Common myeloid progenitor, CD34-positive (primary cell): ENCODE measurements around the gene SLC6A6.

Experiments
- CTCF ChIA-PET: fragments of 350-600 bp; sonication (Branson Sonifier 250); formaldehyde crosslinking; loops from one replicate; lab custom pipeline; 2021; ENCODE audit warnings: antibody characterized with exemption; lab: Charles Lee
- POLR2A ChIA-PET: fragments of 350-600 bp; sonication (Branson Sonifier 250); formaldehyde crosslinking; loops from one replicate; lab custom pipeline; 2021; ENCODE audit warnings: antibody characterized with exemption; lab: Charles Lee
- DNase-seq, 3 donors: peaks; one replicate each; pipeline versions ENCODE4 v3.0.0 to v3.0.0-alpha.2; 2013
- H3K27ac ChIP-seq, 2 experiments: 1 replicate in 1 of 2; 2 replicates in 1 of 2; pipeline ENCODE4 v1.7.0; 2013; ENCODE audit warnings: inconsistent platforms in 2 of 2, low read length in 2 of 2, mild to moderate bottlenecking in 2 of 2, low read depth in 1 of 2, moderate library complexity in 1 of 2; ENCODE audit not compliant: severe bottlenecking in 2 of 2, insufficient read depth in 1 of 2, poor library complexity in 1 of 2
- H3K27me3 ChIP-seq, 5 experiments: replicated peaks in 2 of 5; 1 replicate in 3 of 5; 2 replicates in 2 of 5; pipeline versions ENCODE4 v1.6.1 to v1.7.0; 2013; ENCODE audit warnings: low read length in 4 of 5, mild to moderate bottlenecking in 2 of 5, moderate library complexity in 2 of 5, inconsistent platforms in 1 of 5; ENCODE audit not compliant: insufficient read depth in 5 of 5, control insufficient read depth in 4 of 5
- H3K36me3 ChIP-seq, 4 experiments: 1 replicate in 2 of 4; 2 replicates in 2 of 4; pipeline versions ENCODE4 v1.6.1 to v1.7.0; 2013; ENCODE audit warnings: low read length in 3 of 4, control low read depth in 1 of 4, mild to moderate bottlenecking in 1 of 4; ENCODE audit not compliant: control insufficient read depth in 4 of 4, insufficient read depth in 4 of 4
- H3K4me1 ChIP-seq, 4 experiments: 1 replicate in 3 of 4; 2 replicates in 1 of 4; pipeline versions ENCODE4 v1.6.1 to v1.7.1; 2013; ENCODE audit warnings: low read length in 3 of 4, mild to moderate bottlenecking in 3 of 4, control low read depth in 1 of 4, inconsistent platforms in 1 of 4, moderate library complexity in 1 of 4; ENCODE audit not compliant: control insufficient read depth in 4 of 4, insufficient read depth in 4 of 4; ENCODE audit errors: control extremely low read depth in 1 of 4
- H3K4me3 ChIP-seq, 7 experiments: 1 replicate in 4 of 7; 2 replicates in 3 of 7; pipeline versions ENCODE4 v1.5.1 to v1.7.0; 2013; ENCODE audit warnings: mild to moderate bottlenecking in 7 of 7, low read length in 6 of 7, moderate library complexity in 6 of 7, inconsistent platforms in 2 of 7, low read depth in 2 of 7, control low read depth in 1 of 7; ENCODE audit not compliant: insufficient read depth in 4 of 7, control insufficient read depth in 1 of 7; ENCODE audit errors: extremely low read depth in 1 of 7
- H3K9me3 ChIP-seq, 5 experiments: 1 replicate in 4 of 5; 2 replicates in 1 of 5; pipeline versions ENCODE4 v1.6.1 to v1.7.1; 2013; ENCODE audit warnings: low read length in 4 of 5, mild to moderate bottlenecking in 2 of 5, inconsistent platforms in 1 of 5, low read depth in 1 of 5, moderate library complexity in 1 of 5; ENCODE audit not compliant: control insufficient read depth in 4 of 5, insufficient read depth in 2 of 5; ENCODE audit errors: control extremely low read depth in 1 of 5
- WGBS: methylation state at CpG from one replicate; pipeline ENCODE4 v1.1.5; 2013; ENCODE audit not compliant: insufficient coverage; 5-methylcytosine and 5-hydroxymethylcytosine counted together

The SLC6A6 gene

DNA sequence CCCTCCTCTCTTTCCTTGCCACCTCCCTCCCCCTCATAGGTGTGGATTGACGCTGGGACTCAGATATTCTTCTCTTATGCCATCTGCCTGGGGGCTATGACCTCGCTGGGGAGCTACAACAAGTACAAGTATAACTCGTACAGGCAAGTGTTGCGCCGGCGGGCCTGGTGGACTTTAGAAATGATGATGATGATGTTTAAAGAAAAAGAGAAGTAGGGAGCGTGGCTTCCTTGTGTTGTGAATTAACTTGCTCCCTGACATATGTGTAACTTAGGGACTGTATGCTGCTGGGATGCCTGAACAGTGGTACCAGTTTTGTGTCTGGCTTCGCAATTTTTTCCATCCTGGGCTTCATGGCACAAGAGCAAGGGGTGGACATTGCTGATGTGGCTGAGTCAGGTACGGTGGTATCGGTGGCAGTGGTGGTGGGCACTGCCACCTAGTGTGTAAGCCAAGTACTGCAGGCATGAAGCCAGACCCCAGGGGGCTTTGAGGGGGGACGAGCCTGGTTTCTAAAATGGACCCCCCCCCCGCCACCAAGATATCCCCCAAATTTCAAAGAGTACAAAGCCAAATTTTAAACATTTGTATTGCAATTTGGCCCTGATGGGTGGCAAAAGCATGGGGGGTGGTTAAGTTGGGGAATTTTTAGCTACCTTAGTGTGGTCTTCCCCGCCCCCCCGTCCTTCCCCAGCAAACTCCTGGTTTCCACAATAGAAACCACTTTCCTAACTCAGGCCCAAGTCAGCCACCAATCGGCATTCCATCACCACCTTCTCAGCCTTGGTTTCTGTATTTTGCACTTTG is 65.6 kb downstream of the SLC6A6 start:
- CTCF ChIA-PET = interaction anchor here (0.6 to 4.1 kb wide), 34 partner anchors 8 to 578 kb away, joined by 3 to 51 read pairs (median 4); no protein-coding TSS in a partner anchor
- no peak overlapping the region for H3K4me3 ChIP-seq
- no peaks in the 10 kb centered on the region for H3K27me3 ChIP-seq
- no peaks in the 10 kb centered on the region for H3K4me1 ChIP-seq
- peak; percentile 14 to 49 (median 32) for DNase-seq
- peaks cover 10 to 89% (median 65%) of the 10 kb centered on the region in 4 experiments for H3K36me3 ChIP-seq
- POLR2A ChIA-PET = interaction anchor here (0.7 kb wide), 1 partner anchor 204 kb away, joined by 3 read pairs; no protein-coding TSS in a partner anchor
- WGBS = 69% methylated on average over 10 of the region's 15 CpGs
- H3K27ac ChIP-seq = no peak overlapping the region
- no peaks in the 10 kb centered on the region for H3K9me3 ChIP-seq

DNA sequence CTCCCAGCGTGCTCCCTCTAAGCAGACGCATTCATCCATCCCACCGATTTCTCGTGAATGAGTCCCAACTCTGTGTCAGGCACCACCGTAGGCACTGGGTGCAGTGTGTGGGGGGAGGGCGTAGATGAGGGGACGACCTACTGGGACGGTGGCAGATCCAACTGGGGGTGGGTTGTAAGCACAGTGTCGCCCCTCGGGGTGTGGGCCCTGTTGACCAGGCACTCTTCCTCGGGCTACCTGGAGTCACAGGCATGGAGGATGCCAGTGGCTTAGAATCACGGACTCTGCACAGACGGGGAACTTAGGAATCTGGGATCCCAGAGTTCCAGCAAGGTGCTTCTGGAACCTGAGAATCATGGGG is 66.2 kb downstream of the SLC6A6 start:
- CTCF ChIA-PET = interaction anchor here (0.6 to 4.1 kb wide), 14 partner anchors 13 to 579 kb away, joined by 3 to 51 read pairs (median 4); no protein-coding TSS in a partner anchor
- H3K9me3 ChIP-seq = no peaks in the 10 kb centered on the region
- no peak overlapping the region for H3K4me3 ChIP-seq
- WGBS = 94% methylated on average over 11 of the region's 13 CpGs
- no peaks in the 10 kb centered on the region for H3K4me1 ChIP-seq
- no peak for DNase-seq
- no peaks in the 10 kb centered on the region for H3K27me3 ChIP-seq
- POLR2A ChIA-PET = interaction anchor here (0.7 kb wide), 1 partner anchor 205 kb away, joined by 3 read pairs; no protein-coding TSS in a partner anchor
- H3K36me3 ChIP-seq = peaks cover 10 to 89% (median 66%) of the 10 kb centered on the region in 4 experiments
- no peak overlapping the region for H3K27ac ChIP-seq

GRCh38 chr3:14470461-14470860 is 68.1 kb downstream of the SLC6A6 start:
- ChIA-PET CTCF (interaction anchor here (0.8 to 1.2 kb wide), 3 partner anchors 195 to 267 kb away, joined by 3 to 5 read pairs (median 3); no protein-coding TSS in a partner anchor), POLR2A (no interaction called here)
- no peak overlapping the region for H3K4me3 ChIP-seq
- DNase-seq = no peak
- WGBS = 99% methylated on average over 11 of the region's 12 CpGs
- H3K36me3 ChIP-seq = peaks cover 10 to 89% (median 62%) of the 10 kb centered on the region in 4 experiments
- no peak overlapping the region for H3K27ac ChIP-seq
- no peaks in the 10 kb centered on the region for H3K27me3 ChIP-seq
- no peaks in the 10 kb centered on the region for H3K4me1 ChIP-seq
- H3K9me3 ChIP-seq = no peaks in the 10 kb centered on the region

DNA sequence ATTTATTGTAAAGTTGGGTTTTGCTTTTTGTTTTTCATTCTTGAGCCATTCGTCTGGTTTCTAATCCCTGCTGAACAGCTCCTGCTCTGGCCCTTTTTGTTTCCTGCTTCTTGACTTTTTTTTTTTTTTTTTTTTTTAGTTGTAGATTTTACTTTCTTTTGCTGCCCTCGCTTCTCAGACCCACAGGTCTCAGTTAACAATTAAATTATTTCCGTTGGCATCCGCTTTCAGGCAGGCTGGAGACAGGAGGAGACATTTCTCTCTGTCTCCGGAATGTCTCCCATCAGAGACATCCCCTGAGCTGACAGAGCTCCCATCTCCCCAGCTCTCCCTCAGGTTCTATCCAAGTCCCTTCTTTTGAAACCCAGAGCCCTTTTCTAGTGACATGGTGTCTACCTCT is 68.6 kb downstream of the SLC6A6 start:
- Histone ChIP-seq H3K27me3 (no peaks in the 10 kb centered on the region), H3K27ac (no peak overlapping the region), H3K4me3 (no peak overlapping the region), H3K36me3 (peaks cover 13 to 91% (median 64%) of the 10 kb centered on the region in 4 experiments), H3K9me3 (no peaks in the 10 kb centered on the region), H3K4me1 (no peaks in the 10 kb centered on the region)
- WGBS = 98% methylated on average over 4 of the region's 5 CpGs
- DNase-seq = no peak
- ChIA-PET POLR2A (no interaction called here), CTCF (no interaction called here)

DNA sequence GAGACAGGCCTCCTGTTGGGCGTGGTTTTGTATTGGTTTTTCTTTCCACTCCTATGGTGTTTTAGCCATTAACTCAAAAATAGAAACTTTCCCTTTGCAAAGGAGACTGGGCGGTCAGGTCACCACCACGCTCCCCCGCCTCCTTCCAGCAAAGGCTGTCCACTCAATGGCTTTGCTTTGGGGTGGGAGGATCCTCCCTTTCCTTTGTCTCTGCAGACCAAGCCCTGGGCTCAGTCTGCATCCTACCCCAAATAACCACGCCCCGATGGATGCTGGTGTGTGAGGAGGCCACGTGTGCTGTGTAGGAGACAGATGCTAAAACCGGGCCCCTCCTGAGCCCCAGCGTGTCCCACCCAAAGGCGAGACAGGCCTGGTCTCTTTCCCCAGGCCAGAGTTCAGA is 69.3 kb downstream of the SLC6A6 start:
- H3K9me3 ChIP-seq = no peaks in the 10 kb centered on the region
- no peak overlapping the region for H3K27ac ChIP-seq
- ChIA-PET CTCF (interaction anchor here (1.5 kb wide), 1 partner anchor 268 kb away, joined by 7 read pairs; no protein-coding TSS in a partner anchor), POLR2A (no interaction called here)
- no peak for DNase-seq
- no peak overlapping the region for H3K4me3 ChIP-seq
- 93% methylated on average over 5 of the region's 10 CpGs for WGBS
- H3K27me3 ChIP-seq = no peaks in the 10 kb centered on the region
- H3K36me3 ChIP-seq = peaks cover 14 to 92% (median 63%) of the 10 kb centered on the region in 4 experiments
- H3K4me1 ChIP-seq = no peaks in the 10 kb centered on the region

DNA sequence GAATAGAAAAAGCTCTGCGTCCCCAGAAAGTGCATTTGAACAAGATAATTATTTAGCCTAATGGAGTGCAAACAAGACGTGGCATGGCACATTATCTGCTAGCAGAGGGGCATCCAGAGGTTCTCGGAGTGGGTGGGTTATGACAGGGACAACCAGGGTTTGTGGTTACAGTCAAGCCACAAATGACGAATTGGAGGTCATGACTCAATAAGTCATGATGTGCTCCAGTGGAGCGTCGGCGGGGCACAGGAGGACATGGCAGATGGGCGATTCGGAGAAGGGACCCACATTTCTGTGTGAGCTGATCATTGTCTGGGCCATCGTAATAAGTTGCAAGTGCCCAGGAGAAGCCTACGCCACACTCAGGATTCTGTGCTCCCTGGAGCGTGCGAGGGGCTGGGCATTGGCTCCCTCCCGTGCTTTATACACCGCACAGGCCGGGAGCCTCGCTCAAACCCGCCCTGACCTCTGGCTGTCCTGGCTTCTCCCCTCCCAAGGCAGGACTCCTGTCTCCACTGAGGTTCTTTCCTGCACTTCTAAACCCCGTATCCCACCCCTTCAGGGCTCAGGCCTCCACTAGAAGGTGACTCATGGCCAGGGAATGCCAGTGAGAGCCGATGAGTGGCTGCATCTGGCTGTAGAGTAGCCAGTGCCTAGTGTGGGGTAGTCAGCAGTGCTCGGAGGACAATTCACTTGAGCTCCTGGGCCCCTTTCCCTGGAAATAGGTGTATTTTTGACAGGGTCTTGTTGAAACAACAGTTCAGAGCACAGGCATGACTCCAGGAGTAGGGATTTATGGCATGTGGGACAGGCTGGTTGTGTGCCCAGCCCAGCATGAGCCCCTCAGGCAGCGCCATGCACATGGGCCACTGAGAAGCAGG is 70.3 kb downstream of the SLC6A6 start:
- WGBS = 98% methylated on average over 21 of the region's 22 CpGs
- Histone ChIP-seq H3K9me3 (no peaks in the 10 kb centered on the region), H3K36me3 (peaks cover 15 to 92% (median 63%) of the 10 kb centered on the region in 4 experiments), H3K27ac (no peak overlapping the region), H3K27me3 (no peaks in the 10 kb centered on the region), H3K4me1 (no peaks in the 10 kb centered on the region), H3K4me3 (no peak overlapping the region)
- ChIA-PET POLR2A (no interaction called here), CTCF (interaction anchor here (1.1 to 1.5 kb wide), 2 partner anchors 212 to 269 kb away, joined by 3 to 7 read pairs; no protein-coding TSS in a partner anchor)
- no peak for DNase-seq
